ENCODE measurements around the gene EMC10. TPM values are rescaled to one million over a fixed set of nuclear protein-coding genes. Genes with fewer than 3 reads are reported as not detected.
A peak's percentile ranks its signal among the peaks of the same experiment; 100 is the strongest.

EMC10 gene
- total RNA-seq (100 to 1,000 TPM in 1 of 5 donors, 10 to 100 TPM in 4; 30.8 to 284 (median 61.5) TPM), polyA plus RNA-seq (10 to 100 TPM; 33.5 to 63.2 (median 53.7) TPM)
- long read RNA-seq, donor 1, full-length matches to known transcripts, result 10 of 10 reads
- long read RNA-seq, donor 1, partial matches to known transcripts, result 0 of 10 reads
- long read RNA-seq, donor 1, other reads (novel, unspliced or antisense), result 0 of 10 reads
- long read RNA-seq, donor 2, full-length matches to known transcripts, result 19 of 48 reads
- long read RNA-seq, donor 2, partial matches to known transcripts, result 29 of 48 reads
- long read RNA-seq, donor 2, other reads (novel, unspliced or antisense), result 0 of 48 reads
- long read RNA-seq, donor 3, full-length matches to known transcripts, result 10 of 10 reads
- long read RNA-seq, donor 3, partial matches to known transcripts, result 0 of 10 reads
- long read RNA-seq, donor 3, other reads (novel, unspliced or antisense), result 0 of 10 reads
- long read RNA-seq, donor 4, full-length matches to known transcripts, result 1 of 1 reads
- long read RNA-seq, donor 4, partial matches to known transcripts, result 0 of 1 reads
- long read RNA-seq, donor 4, other reads (novel, unspliced or antisense), result 0 of 1 reads
- long read RNA-seq, donor 5, full-length matches to known transcripts, result 10 of 10 reads
- long read RNA-seq, donor 5, partial matches to known transcripts, result 0 of 10 reads
- long read RNA-seq, donor 5, other reads (novel, unspliced or antisense), result 0 of 10 reads
- long read RNA-seq, donor 6, full-length matches to known transcripts, result 48 of 54 reads
- long read RNA-seq, donor 6, partial matches to known transcripts, result 6 of 54 reads
- long read RNA-seq, donor 6, other reads (novel, unspliced or antisense), result 0 of 54 reads
- long read RNA-seq, donor 7, full-length matches to known transcripts, result 7 of 7 reads
- long read RNA-seq, donor 7, partial matches to known transcripts, result 0 of 7 reads
- long read RNA-seq, donor 7, other reads (novel, unspliced or antisense), result 0 of 7 reads
- long read RNA-seq, donor 8, full-length matches to known transcripts, result 15 of 15 reads
- long read RNA-seq, donor 8, partial matches to known transcripts, result 0 of 15 reads
- long read RNA-seq, donor 8, other reads (novel, unspliced or antisense), result 0 of 15 reads
- long read RNA-seq, donor 9, full-length matches to known transcripts, result 4 of 4 reads
- long read RNA-seq, donor 9, partial matches to known transcripts, result 0 of 4 reads
- long read RNA-seq, donor 9, other reads (novel, unspliced or antisense), result 0 of 4 reads
- long read RNA-seq, donor 10, full-length matches to known transcripts, result 7 of 7 reads
- long read RNA-seq, donor 10, partial matches to known transcripts, result 0 of 7 reads
- long read RNA-seq, donor 10, other reads (novel, unspliced or antisense), result 0 of 7 reads

DNA sequence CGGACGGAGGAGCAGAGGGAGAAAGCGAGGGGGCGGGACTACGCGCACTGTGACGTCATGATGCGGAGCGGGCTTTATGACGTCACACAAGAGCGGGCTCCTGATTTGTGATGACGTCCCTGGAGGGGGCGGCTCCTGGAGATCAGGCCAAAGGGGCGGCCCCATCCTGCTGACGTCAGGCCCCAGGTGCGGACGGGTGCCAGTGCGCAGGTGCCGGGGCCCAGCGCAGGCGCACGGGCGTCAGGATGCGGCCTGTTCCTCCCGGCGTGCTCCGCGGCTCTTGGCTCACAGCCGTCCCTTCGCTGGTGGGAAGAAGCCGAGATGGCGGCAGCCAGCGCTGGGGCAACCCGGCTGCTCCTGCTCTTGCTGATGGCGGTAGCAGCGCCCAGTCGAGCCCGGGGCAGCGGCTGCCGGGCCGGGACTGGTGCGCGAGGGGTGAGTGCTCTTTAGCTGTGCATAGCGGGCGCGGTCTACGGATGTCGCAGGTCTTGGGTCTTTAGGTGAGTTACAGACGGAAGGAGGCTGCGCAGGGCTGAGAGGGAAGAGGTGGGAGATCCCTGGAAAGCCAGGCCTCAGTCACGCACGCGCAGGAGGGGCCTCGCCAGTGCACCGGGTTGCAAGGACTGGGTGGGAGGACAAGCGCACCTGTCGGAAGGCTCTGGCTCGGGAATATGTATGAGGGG lies at the start of gene EMC10, which contains the start of gene GARIN5A:
Gene EMC10 (plus strand): TSS at position 284 of the 683 bp plus-strand sequence. CDS start 38 bp downstream, at position 322.
Gene GARIN5A (minus strand): TSS at position 625 of the 683 bp plus-strand sequence. CDS start 460 bp downstream, at position 165.
- intact Hi-C loops (cut with DNase I; ENCODE audit: low total_unique reads), result no loop called here
- Histone ChIP-seq H3K27me3 (no peaks in the 10 kb centered on the region), H3K4me3 (peak within 1 kb of the TSS; percentile 86 to 97 (median 94)), H3K36me3 (peaks cover 22 to 35% (median 33%) of the 10 kb centered on the region in 4 donors), H3K4me1 (peaks cover 12 to 29% (median 20%) of the 10 kb centered on the region in 4 donors), H3K9me3 (no peaks in the 10 kb centered on the region), H3K27ac (peak within 1 kb of the TSS; percentile 86 to 90 (median 89))
- no peak for TF ChIP-seq EP300 (IDR thresholded peaks at IDR 0.05)
- peak in 1 of 4 donors; percentile 52 for TF ChIP-seq POLR2A (IDR thresholded peaks at IDR 0.05)
- TF ChIP-seq POLR2AphosphoS5 (IDR thresholded peaks at IDR 0.05), result peak; percentile 81 to 90 (median 88)
- TF ChIP-seq, protein P1, sequence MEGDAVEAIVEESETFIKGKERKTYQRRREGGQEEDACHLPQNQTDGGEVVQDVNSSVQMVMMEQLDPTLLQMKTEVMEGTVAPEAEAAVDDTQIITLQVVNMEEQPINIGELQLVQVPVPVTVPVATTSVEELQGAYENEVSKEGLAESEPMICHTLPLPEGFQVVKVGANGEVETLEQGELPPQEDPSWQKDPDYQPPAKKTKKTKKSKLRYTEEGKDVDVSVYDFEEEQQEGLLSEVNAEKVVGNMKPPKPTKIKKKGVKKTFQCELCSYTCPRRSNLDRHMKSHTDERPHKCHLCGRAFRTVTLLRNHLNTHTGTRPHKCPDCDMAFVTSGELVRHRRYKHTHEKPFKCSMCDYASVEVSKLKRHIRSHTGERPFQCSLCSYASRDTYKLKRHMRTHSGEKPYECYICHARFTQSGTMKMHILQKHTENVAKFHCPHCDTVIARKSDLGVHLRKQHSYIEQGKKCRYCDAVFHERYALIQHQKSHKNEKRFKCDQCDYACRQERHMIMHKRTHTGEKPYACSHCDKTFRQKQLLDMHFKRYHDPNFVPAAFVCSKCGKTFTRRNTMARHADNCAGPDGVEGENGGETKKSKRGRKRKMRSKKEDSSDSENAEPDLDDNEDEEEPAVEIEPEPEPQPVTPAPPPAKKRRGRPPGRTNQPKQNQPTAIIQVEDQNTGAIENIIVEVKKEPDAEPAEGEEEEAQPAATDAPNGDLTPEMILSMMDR (IDR thresholded peaks at IDR 0.05), result peak in 1 of 7 experiments; percentile 23
- 1 to 4% (median 3%) methylated on average over 48 to 58 of the region's 58 CpGs for WGBS, 5 donors
- peak; percentile 94 to 99 for DNase-seq

DNA sequence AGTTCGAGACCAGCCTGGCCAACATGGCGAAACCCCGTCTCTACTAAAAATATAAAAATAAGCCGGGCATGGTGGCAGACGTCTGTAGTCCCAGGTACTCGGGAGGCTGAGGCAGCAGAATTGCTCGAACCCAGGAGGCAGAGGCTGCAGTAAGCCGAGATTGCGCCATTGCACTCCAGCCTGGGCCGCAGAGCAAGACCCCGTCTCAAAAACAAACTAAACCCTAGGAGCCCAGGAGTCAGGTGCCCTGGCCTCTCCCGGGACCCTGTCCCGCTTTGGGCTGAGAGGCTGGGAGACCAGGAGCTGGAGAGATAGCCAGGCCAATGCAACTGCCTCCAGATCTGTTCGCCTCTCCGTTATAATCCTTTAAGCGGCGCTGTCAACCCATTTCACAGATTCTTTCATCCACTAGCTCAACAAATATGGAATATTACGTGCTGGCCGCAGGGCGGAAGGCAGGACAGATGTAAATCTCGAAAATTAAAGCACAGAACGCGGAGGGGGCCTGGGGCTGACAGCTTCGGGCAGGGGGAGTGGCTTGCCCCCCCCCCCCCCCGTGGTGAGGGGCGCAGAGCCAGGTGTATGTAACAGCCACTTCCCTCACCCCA lies 48.9 kb upstream of the EMC10 start:
- DNase-seq, result no peak
- Histone ChIP-seq H3K27me3 (peaks cover 0 to 59% (median 10%) of the 10 kb centered on the region in 3 donors), H3K4me3 (peak overlapping the region; percentile 10 to 37 (median 18)), H3K4me1 (peaks cover 7 to 27% (median 19%) of the 10 kb centered on the region in 4 donors), H3K36me3 (no peaks in the 10 kb centered on the region), H3K9me3 (no peaks in the 10 kb centered on the region), H3K27ac (peak overlapping the region in 4 of 5 donors; percentile 28 to 60 (median 40))
- TF ChIP-seq EP300 (IDR thresholded peaks at IDR 0.05), result no peak
- TF ChIP-seq POLR2A (IDR thresholded peaks at IDR 0.05), result no peak
- no peak for TF ChIP-seq POLR2AphosphoS5 (IDR thresholded peaks at IDR 0.05)
- TF ChIP-seq, protein P1 (IDR thresholded peaks at IDR 0.05), result no peak
- WGBS, 5 donors, result 78 to 84% (median 82%) methylated on average over 26 of the region's 26 CpGs
- intact Hi-C loops (cut with DNase I; ENCODE audit: low total_unique reads), result no loop called here

DNA sequence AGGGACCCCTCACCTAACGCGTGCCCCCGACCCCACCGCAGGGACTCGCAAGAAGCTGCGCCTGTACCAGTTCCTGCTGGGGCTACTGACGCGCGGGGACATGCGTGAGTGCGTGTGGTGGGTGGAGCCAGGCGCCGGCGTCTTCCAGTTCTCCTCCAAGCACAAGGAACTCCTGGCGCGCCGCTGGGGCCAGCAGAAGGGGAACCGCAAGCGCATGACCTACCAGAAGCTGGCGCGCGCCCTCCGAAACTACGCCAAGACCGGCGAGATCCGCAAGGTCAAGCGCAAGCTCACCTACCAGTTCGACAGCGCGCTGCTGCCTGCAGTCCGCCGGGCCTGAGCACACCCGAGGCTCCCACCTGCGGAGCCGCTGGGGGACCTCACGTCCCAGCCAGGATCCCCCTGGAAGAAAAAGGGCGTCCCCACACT lies 48.3 kb upstream of the EMC10 start:
- H3K4me3 ChIP-seq, result peak overlapping the region; percentile 10 to 37 (median 18)
- peak; percentile 92 to 97 for DNase-seq
- intact Hi-C loops (cut with DNase I; ENCODE audit: low total_unique reads), result no loop called here
- TF ChIP-seq POLR2A (IDR thresholded peaks at IDR 0.05) (no peak), EP300 (IDR thresholded peaks at IDR 0.05) (no peak), POLR2AphosphoS5 (IDR thresholded peaks at IDR 0.05) (peak in 2 of 3 donors; percentile 46 to 49)
- TF ChIP-seq, protein P1 (IDR thresholded peaks at IDR 0.05), result no peak
- no peaks in the 10 kb centered on the region for H3K9me3 ChIP-seq
- H3K27me3 ChIP-seq, result peaks cover 0 to 59% (median 16%) of the 10 kb centered on the region in 3 donors
- peaks cover 10 to 32% (median 24%) of the 10 kb centered on the region in 4 donors for H3K4me1 ChIP-seq
- 3 to 8% (median 6%) methylated on average over 13 to 38 of the region's 38 CpGs for WGBS, 5 donors
- H3K27ac ChIP-seq, result peak overlapping the region in 4 of 5 donors; percentile 28 to 60 (median 40)
- H3K36me3 ChIP-seq, result no peaks in the 10 kb centered on the region

All from stomach (tissue), 19 donors.